Endothelial cell of umbilical vein (primary cell): ENCODE results near the gene PKDREJ. TPM values are rescaled to one million over a fixed set of nuclear protein-coding genes. Genes with fewer than 3 reads are reported as not detected.

Experiments used
- BruUV-seq: library from RNA; stranded (reverse); fragments of 400-500 nt; replicated peaks from 2 replicates; lab custom pipeline; 2021; lab: Mats Ljungman, UMichigan
- CTCF ChIA-PET: fragments of 300-600, 350-600 bp; sonication (Branson Sonifier 250); formaldehyde crosslinking; loops from one replicate; lab custom pipeline; 2021; ENCODE audit warnings: antibody characterized with exemption, inconsistent platforms; lab: Charles Lee
- POLR2A ChIA-PET: fragments of 300-600, 350-600 bp; sonication (Branson Sonifier 250); formaldehyde crosslinking; loops from one replicate; lab custom pipeline; 2021; ENCODE audit warnings: antibody characterized with exemption, inconsistent platforms; lab: Charles Lee
- DNase-seq: peaks from one replicate; pipeline ENCODE4 v3.0.0-alpha.2; 2011; ENCODE audit warnings: low read depth, low spot score
- FAIRE-seq: peaks from 2 replicates; lab custom pipeline; 2011; peaks lifted over from hg19 to GRCh38; lab: Jason Lieb, UNC
- H2AFZ ChIP-seq: 2 replicates; pipeline ENCODE4 v1.6.0; 2012; ENCODE audit warnings: low read depth, low read length, control low read depth, inconsistent platforms
- H3K27ac ChIP-seq: 2 replicates; pipeline ENCODE4 v1.5.1; 2011; ENCODE audit warnings: low read depth, mild to moderate bottlenecking, control low read depth, low read length, moderate library complexity; ENCODE audit not compliant: insufficient read depth
- H3K27me3 ChIP-seq, 2 experiments: 2 replicates each; pipeline versions ENCODE4 v1.6.0 to v1.6.1; 2011; ENCODE audit warnings: low read length in 2 of 2, mixed read lengths in 1 of 2; ENCODE audit not compliant: control insufficient read depth in 2 of 2, insufficient read depth in 2 of 2
- H3K36me3 ChIP-seq, 2 experiments: 2 replicates in 1 of 2; 3 replicates in 1 of 2; pipeline ENCODE4 v1.5.1; 2011; ENCODE audit warnings: low read length in 2 of 2, mild to moderate bottlenecking in 1 of 2, moderate library complexity in 1 of 2; ENCODE audit not compliant: control insufficient read depth in 2 of 2, insufficient read depth in 2 of 2; ENCODE audit errors: extremely low read depth in 1 of 2
- H3K4me1 ChIP-seq: 3 replicates; pipeline ENCODE4 v1.5.1; 2011; ENCODE audit warnings: mild to moderate bottlenecking, low read length; ENCODE audit not compliant: control insufficient read depth, insufficient read depth; ENCODE audit errors: extremely low read depth
- H3K4me2 ChIP-seq: 2 replicates; pipeline ENCODE4 v1.6.1; 2011; ENCODE audit warnings: low read length, control low read depth, mixed read lengths; ENCODE audit not compliant: insufficient read depth
- H3K4me3 ChIP-seq, 3 experiments: fragments of 200-600 bp in 1 of 3; sonication (generic), shearing (Covaris generic) in 1 of 3; replicated peaks in 1 of 3; 2 replicates each; pipeline ENCODE4 v1.5.1; 2011 to 2016; ENCODE audit warnings: control low read depth in 3 of 3, low read length in 3 of 3, mild to moderate bottlenecking in 2 of 3, inconsistent platforms in 1 of 3, low read depth in 1 of 3, moderate library complexity in 1 of 3; ENCODE audit not compliant: insufficient read depth in 1 of 3
- H3K79me2 ChIP-seq: 2 replicates; pipeline ENCODE4 v1.6.0; 2012; ENCODE audit warnings: low read length, inconsistent platforms; ENCODE audit not compliant: control insufficient read depth, insufficient read depth
- H3K9ac ChIP-seq: replicated peaks from 2 replicates; pipeline ENCODE3; 2011; ENCODE audit warnings: low read length, control low read depth; ENCODE audit not compliant: insufficient read depth; ENCODE audit errors: extremely low read depth
- H3K9me1 ChIP-seq: replicated peaks from 3 replicates; pipeline ENCODE4 v1.6.0; 2011; ENCODE audit warnings: mild to moderate bottlenecking, low read length; ENCODE audit not compliant: control insufficient read depth, insufficient read depth; ENCODE audit errors: extremely low read depth
- H3K9me3 ChIP-seq: replicated peaks from 2 replicates; pipeline ENCODE4 v1.5.1; 2012; ENCODE audit warnings: low read length, inconsistent platforms; ENCODE audit not compliant: control insufficient read depth, insufficient read depth
- H4K20me1 ChIP-seq: replicated peaks from 2 replicates; pipeline ENCODE3; 2011; ENCODE audit warnings: mild to moderate bottlenecking, low read length; ENCODE audit not compliant: control insufficient read depth, insufficient read depth; ENCODE audit errors: extremely low read depth
- CTCF ChIP-seq, 2 donors: IDR thresholded peaks; 1 replicate in 1 of 2; 2 replicates in 1 of 2; pipeline ENCODE4 v1.5.1; 2011; ENCODE audit warnings: low read length in 2 of 2, mild to moderate bottlenecking in 2 of 2, moderate library complexity in 2 of 2, control low read depth in 1 of 2, inconsistent platforms in 1 of 2, low read depth in 1 of 2; ENCODE audit not compliant: insufficient read depth in 1 of 2; ENCODE audit errors: extremely low read depth in 1 of 2
- EZH2 ChIP-seq: IDR thresholded peaks from 2 replicates; pipeline ENCODE4 v1.6.1; 2012; ENCODE audit warnings: borderline replicate concordance, low read depth, mild to moderate bottlenecking, moderate library complexity, low read length, inconsistent platforms; ENCODE audit not compliant: severe bottlenecking
- FOS ChIP-seq: IDR thresholded peaks from 2 replicates; pipeline ENCODE4 v1.6.1; 2011; ENCODE audit warnings: mild to moderate bottlenecking, low read length, moderate library complexity, borderline replicate concordance; ENCODE audit not compliant: insufficient read depth
- GATA2 ChIP-seq: IDR thresholded peaks from 2 replicates; pipeline ENCODE4 v1.7.0; 2011; ENCODE audit warnings: low read depth, mild to moderate bottlenecking, moderate library complexity, mixed read lengths, low read length; ENCODE audit not compliant: insufficient read length, insufficient read depth
- JUN ChIP-seq: IDR thresholded peaks from 2 replicates; pipeline ENCODE4 v1.6.1; 2011; ENCODE audit warnings: borderline replicate concordance, low read depth; ENCODE audit not compliant: insufficient read length, insufficient read depth
- MYC ChIP-seq: IDR thresholded peaks from one replicate; pipeline ENCODE4 v1.6.1; 2011; ENCODE audit warnings: mild to moderate bottlenecking, low read depth, low read length
- POLR2A ChIP-seq: IDR thresholded peaks from 2 replicates; pipeline ENCODE4 v1.6.1; 2012; ENCODE audit warnings: low read depth, mild to moderate bottlenecking, control low read depth, low read length
- POLR2AphosphoS5 ChIP-seq: IDR thresholded peaks from 2 replicates; pipeline ENCODE4 v1.6.1; 2012; ENCODE audit warnings: low read depth, mild to moderate bottlenecking, control low read depth, low read length, moderate library complexity; ENCODE audit not compliant: insufficient read depth
- dilution Hi-C: fragments of 300-500 bp; cut with MboI; formaldehyde crosslinking; loops from one replicate; pipeline ENCODE4 v1.15.0; 2019; ENCODE audit warnings: low sequenced_read_pairs; ENCODE audit not compliant: extremely low pct_ligation_motif_present
- intact Hi-C: fragments of 100-400 bp; cut with micrococcal nuclease; formaldehyde crosslinking; loops from one replicate; pipeline ENCODE4 v1.10.0; 2022
- polyA plus RNA-seq, 4 experiments: library from polyadenylated mRNA; depleted of rRNA in 3 of 4; stranded (reverse) in 3 of 4; unstranded in 1 of 4; fragments of >200 nt; gene quantifications; 2 replicates each; pipeline versions ENCODE4 v1.2.1 to v1.2.3, GENCODE V29; 2011 to 2012; ENCODE audit warnings: missing spikeins in 1 of 4
- total RNA-seq: library from RNA; stranded (reverse); gene quantifications from 2 replicates; pipeline ENCODE4 v1.2.3, GENCODE V29; 2021
- TF ChIP-seq, protein P1 (sequence below): IDR thresholded peaks from 2 replicates; pipeline ENCODE4 v1.6.1; 2011; ENCODE audit not compliant: insufficient read depth, insufficient read length

The PKDREJ gene
- total and polyA plus RNA-seq, 2 donors (not counting 3 experiments of a cell fraction or from before 2014, with no cell fraction given) = not detected

DNA sequence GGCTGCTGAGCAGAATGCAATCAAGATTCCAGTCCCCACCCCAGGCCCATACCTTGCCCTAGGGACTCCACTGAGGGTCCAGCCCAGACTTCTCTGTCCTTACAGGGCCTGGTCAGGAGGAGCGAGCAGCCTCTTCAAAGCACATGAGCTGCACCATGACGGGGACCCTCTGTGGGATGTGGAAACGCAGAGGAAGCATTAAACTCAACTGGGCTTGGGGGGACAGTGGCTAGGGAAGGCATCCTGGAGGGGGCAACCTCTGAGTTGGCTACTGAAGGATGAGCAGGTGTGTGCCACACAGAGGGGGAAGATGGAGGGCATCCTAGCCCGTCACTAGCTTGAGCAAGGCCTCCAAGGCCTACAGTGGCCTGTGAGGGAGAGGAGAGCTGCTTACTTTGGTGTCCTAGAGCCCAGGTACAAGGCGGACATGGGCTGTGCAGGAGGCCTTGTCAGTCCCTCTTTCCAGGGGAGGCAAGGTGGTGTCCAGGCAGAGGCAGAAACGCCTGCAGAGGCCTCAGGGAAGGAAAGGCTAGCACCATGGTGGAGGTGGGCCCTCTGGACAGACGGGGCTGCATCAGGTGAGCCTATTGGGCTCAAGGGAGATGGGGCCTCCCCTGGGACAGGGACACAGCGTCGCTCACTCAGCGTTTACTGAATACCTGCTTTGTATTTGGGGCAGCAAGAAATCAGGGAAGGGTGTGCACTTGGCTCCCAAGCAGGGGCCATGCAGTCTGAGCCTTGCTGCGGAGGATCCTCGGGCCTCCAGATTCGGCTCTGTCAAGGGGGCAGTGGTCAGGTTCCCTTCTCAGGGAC is 18.9 kb upstream of the PKDREJ start:
- Histone ChIP-seq H3K36me3 (peaks cover 15 to 47% of the 10 kb centered on the region in 2 experiments), H3K4me2 (no peak overlapping the region), H3K4me1 (no peaks in the 10 kb centered on the region), H3K79me2 (no peaks in the 10 kb centered on the region), H3K27me3 (no peaks in the 10 kb centered on the region), H3K27ac (no peak overlapping the region), H3K4me3 (no peak overlapping the region), H3K9ac (no peak overlapping the region), H3K9me1 (no peaks in the 10 kb centered on the region), H3K9me3 (no peaks in the 10 kb centered on the region), H2AFZ (no peak overlapping the region), H4K20me1 (no peaks in the 10 kb centered on the region)
- DNase-seq = no peak
- no TSS peak for BruUV-seq
- dilution Hi-C loops (no loop called here), intact Hi-C loops (no loop called here)
- no peak for TF ChIP-seq JUN
- no peak for TF ChIP-seq MYC
- no peak for TF ChIP-seq EZH2
- no peak for TF ChIP-seq CTCF (IDR thresholded peaks at IDR 0.05; ENCODE audit: extremely low read depth in 1 of 2, insufficient read depth in 1 of 2, low read depth in 1 of 2, low read length in 2 of 2)
- TF ChIP-seq, protein P1, sequence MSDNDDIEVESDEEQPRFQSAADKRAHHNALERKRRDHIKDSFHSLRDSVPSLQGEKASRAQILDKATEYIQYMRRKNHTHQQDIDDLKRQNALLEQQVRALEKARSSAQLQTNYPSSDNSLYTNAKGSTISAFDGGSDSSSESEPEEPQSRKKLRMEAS = no peak
- TF ChIP-seq FOS = no peak
- no peak for TF ChIP-seq POLR2AphosphoS5
- no peak for TF ChIP-seq GATA2
- TF ChIP-seq POLR2A = no peak
- FAIRE-seq = no peak
- POLR2A ChIA-PET = no interaction called here
- CTCF ChIA-PET = interaction anchor here (1.3 kb wide), 1 partner anchor 160 kb away, joined by 3 read pairs; no protein-coding TSS in a partner anchor
